CD4-positive, alpha-beta T cell treated with Interleukin-10 for 1 hour (primary cell): ENCODE results near the gene GRM7.
A peak's percentile ranks its signal among the peaks of the same experiment; 100 is the strongest.

ENCODE experiments used
- DNase-seq: peaks from one replicate; pipeline ENCODE4 v3.0.0-alpha.2; 2020

GRM7 gene

GRCh38 chr3:7160689-7161088 lies 299.8 kb downstream of the GRM7 start:
- DNase-seq, result no peak

GRCh38 chr3:7166460-7166859 lies 305.5 kb downstream of the GRM7 start:
- DNase-seq, result no peak

DNA sequence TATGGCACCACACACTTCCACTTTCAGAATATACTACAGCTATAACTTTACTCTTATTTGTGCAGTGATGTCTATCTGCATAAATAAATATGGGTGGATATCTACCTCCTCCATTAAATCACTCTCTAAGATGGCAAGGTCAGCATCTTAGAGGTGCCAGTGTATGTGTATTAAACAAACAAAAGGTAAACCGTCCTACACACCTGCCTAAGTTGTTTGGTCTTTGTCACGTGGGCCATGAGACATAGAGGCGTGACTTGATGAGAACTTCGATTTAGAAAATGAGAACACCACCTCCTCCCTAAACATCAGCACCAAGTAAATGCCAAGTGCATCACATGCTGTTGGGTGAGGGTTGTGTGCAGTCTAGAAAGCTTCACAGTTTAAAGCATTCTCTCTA lies 310.6 kb downstream of the GRM7 start:
- no peak for DNase-seq

DNA sequence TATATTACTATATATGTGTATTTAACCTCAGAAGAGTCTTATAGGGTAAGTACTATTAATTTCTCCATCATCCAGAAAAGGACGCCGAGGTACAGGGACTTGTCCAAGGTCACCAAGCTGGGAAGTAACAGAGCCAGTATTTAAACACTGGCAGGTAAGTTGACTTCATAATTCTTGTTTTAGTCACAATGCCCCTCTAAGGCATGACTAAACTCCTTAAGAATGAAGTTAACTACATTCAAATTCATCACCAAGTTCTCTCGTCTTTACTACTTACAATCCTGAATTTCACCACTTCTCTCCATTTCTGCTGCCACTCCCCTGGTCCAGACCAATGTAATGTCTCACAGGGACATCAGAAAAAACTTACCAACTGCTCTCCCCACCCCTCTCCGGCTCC lies 312.1 kb downstream of the GRM7 start:
- DNase-seq, result no peak

GRCh38 chr3:7188551-7188950 lies 327.6 kb downstream of the GRM7 start:
- no peak for DNase-seq

GRCh38 chr3:7190095-7190494 lies 329.2 kb downstream of the GRM7 start:
- DNase-seq, result no peak

GRCh38 chr3:7193269-7193668 lies 332.4 kb downstream of the GRM7 start:
- DNase-seq, result no peak

DNA sequence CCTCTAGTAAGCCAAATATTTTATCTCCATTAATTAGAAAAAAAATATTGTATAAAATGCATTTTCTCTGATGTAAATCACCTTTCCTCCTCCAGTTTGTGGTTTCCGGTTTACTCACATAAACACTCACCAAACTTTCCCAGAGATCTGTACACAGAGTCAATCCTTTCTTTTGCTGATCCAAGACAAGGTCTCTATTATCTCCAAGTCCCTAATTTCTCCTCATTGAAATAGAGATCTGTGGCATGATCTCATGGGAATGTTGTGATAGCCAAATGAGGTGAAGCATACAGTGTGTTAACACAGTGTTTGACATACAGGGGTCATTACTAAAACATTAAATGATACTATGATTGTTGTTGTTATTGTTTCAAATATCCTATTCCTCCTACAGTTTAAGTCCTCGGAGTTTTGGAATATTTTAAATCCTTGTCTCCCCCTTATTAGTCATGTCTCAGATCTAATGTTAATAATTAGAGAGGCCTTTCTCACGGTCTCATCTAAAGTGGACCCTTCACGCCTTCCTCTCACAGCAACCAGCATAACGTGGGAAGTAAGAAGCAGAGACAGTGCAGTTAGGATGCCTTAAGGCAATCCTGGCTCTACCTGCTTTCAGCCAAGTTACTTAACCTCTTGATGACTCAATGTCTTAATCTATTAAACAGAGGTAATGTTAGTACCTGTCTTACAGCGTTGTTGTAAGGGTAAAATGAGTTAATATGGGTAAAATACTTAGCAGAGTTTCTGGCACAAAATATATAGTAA lies 333.3 kb downstream of the GRM7 start:
- DNase-seq, result no peak

DNA sequence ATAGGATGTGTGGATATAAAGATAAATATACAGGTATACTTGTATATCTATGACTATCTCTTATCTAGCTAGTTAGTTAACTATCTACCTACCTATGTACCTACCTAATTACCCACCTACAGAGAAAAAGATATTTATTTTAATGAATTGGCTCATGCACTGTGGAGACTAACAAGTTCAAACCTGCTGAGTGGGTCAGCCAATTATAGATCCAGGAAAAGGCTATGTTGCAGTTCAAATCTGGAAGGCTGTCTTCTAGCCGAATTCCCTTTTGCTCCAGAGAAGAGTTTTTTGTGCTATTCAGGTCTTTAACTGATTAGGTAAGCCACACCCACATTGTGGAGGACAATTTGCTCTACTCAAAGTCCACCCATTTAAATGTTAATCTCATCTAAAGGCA lies 335.0 kb downstream of the GRM7 start:
- DNase-seq, result no peak

DNA sequence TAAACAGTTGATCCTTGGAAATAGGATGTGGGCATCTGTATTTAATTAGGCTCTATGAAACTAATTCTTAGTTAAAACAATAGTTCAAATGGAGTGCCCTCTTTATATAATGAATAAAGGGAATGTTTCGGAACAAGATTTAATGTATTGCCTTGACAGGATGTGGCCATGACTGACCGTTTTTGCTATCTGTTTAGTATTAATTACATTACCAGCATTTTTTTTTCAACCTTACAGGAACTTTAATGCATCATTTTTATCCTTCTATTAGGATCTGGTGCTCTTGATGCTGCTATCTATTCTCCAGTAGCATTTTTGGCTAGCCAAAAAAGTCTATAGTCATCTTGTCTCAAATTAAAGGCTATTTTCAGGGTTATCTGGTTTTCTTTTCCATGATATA lies 340.9 kb downstream of the GRM7 start:
- DNase-seq, result no peak

GRCh38 chr3:7203969-7204847 lies 343.3 kb downstream of the GRM7 start:
- DNase-seq, result no peak

DNA sequence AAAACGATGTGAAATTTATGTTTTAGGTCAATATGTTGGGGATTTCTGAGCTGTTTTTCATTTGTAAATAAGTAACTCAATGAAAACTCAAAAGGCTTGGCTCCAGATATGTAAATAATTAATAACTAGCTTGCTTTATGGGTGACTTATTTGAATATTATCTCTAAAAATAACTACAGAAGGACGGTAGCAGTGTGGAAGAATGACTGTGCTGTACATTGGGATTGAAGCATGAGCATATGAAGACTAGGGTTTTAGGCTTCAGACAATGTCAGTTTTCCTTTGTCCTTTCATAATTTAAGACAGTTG lies 343.9 kb downstream of the GRM7 start:
- no peak for DNase-seq

GRCh38 chr3:7205535-7205934 lies 344.6 kb downstream of the GRM7 start:
- no peak for DNase-seq

DNA sequence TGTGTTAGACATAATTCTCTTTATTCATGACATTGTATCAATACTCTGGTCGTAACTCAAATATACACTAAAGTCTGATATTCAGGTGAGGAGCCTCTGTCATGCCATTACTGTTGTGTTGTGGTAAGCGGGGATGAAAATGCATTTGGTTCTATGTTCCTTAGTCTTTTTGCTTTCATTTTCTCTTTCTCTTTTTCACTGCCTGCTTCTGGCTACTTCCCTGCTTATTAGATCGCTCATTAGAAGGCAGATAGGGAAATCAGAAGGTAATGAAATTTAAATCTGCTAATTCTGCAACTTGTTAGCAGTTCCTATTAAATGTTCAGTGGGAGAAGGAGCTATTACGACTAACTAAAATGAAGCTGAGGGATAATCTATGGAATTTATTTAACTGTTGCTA lies 345.0 kb downstream of the GRM7 start:
- DNase-seq, result peak; percentile 11

DNA sequence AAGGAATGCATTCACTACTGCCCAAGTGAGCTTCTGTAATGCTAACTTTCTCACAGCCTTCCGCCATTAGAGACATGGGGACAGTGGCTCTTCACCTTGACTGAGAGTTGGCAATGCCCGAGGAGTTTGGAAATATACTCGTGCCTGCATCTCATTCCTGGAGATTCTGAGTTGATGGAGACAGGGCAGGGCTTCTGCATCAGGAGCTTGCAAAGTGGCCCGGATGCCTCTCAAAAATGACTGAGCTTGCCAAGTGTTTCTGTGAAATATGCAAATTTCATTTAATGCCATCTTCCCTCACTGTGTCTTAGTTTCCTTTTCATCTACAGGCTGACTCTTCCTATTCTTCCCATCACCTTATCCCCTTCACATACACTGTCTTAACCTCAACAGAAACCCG lies 346.2 kb downstream of the GRM7 start:
- no peak for DNase-seq

GRCh38 chr3:7207928-7208327 lies 347.0 kb downstream of the GRM7 start:
- DNase-seq, result no peak

DNA sequence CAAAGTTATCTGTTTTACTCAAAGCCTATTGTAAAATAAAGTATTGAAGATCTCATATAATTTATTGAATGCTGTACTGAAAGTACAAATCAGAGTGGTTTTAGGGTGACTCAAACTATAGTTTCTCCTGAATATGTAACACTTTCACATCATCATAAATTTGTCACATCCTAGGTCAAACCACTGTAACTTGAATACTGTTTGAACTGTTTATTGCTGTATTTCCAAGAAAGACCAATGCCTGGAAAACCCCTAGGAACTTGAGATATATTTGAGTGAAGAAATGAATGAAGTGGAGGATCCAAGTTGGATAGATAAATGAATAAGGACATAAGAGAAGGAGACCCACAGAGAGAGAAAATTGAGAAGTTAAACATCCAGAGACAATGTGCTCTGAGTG lies 348.2 kb downstream of the GRM7 start:
- DNase-seq, result no peak

- DNase-seq, result no peak
These were observed 350.8 kb downstream of the GRM7 start for GRCh38 chr3:7211740-7212139.

GRCh38 chr3:7215706-7216105 lies 354.8 kb downstream of the GRM7 start:
- no peak for DNase-seq

- no peak for DNase-seq
These were observed 365.5 kb downstream of the GRM7 start for GRCh38 chr3:7226393-7226792.

DNA sequence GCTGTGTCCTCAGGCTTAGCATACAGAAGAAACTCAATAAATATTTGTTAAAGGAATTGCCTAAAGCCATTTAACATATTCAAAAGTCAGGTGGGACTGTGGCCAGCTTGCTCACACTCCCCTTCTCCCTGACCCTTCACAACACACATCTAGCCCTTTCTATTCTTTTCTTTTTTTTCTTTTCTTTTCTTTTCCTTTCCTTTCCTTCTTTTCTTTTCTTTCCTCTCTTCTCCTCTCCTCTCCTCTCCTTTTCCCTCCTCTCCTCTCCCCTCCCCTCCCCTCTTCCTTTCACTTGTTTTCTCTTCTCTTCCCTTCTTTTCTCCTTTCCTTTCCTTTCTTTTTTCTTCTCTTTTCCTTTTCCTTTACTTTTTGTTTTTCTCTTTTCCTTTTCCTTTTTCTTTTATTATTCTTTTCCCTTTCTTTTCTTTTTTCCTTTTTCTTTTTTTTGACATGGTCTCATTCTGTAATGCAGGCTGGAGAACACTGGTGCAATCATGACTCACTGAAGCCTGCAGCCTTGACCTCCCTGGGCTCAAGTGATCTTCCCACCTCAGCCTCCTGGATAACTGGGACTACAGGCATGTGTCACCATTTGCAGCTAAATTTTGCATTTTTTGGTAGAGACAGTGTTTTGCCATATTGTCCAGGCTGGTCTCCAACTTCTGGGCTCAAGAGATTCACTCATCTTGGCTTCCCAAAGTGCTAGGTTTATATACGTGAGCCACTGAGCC lies 377.8 kb downstream of the GRM7 start:
- no peak for DNase-seq

DNA sequence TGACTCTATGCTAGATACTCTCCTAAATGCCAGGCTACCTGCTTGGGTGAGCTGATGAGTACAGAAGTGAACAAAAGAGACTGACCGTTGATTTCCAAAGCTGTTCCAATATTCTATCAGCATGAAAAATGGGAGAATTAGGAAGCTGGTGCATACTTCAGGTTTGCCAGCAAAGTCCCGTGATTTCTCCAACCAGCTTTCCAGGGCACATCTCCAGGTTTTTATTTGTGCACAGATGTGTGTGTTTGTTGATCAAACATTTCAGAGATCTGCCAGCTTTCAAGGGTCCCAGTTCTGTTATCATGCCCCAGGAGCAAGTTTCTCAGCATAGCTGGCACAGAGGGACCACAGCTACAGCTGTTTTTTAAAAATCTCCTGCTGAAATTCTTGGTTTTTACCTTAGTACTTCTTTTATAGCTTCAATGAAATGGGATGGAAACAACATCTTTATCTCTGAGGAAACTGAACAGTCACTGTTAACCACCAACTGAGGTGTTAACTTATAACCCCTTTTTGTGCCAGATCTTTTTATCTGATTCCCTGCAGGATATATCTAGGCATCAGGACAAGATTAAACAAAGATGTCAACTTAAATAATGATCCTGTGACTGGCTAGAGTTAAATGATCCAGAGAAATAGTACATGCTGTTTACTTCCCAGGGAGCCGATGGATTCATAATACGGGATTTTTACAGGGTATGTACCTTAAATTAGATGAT lies 380.8 kb downstream of the GRM7 start:
- no peak for DNase-seq

- no peak for DNase-seq
These were observed 381.4 kb downstream of the GRM7 start for GRCh38 chr3:7242303-7242635.
